Ishikawa (cell line): Measurements from ENCODE around the gene RNASEL.

Experiments used
- CREB1 ChIP-seq: IDR thresholded peaks from 2 replicates; pipeline ENCODE4 v1.6.1; 2012; ENCODE audit warnings: low read depth
- RAD21 ChIP-seq: IDR thresholded peaks from 2 replicates; pipeline ENCODE4 v1.6.1; 2012; ENCODE audit warnings: low read depth
- TAF1 ChIP-seq: IDR thresholded peaks from 2 replicates; pipeline ENCODE4 v1.6.1; 2012; ENCODE audit warnings: low read depth, mild to moderate bottlenecking
- TEAD4 ChIP-seq: IDR thresholded peaks from 2 replicates; pipeline ENCODE4 v1.6.1; 2012
- TF ChIP-seq, protein P1 (sequence below): IDR thresholded peaks from 2 replicates; pipeline ENCODE4 v1.6.1; 2012

DNA sequence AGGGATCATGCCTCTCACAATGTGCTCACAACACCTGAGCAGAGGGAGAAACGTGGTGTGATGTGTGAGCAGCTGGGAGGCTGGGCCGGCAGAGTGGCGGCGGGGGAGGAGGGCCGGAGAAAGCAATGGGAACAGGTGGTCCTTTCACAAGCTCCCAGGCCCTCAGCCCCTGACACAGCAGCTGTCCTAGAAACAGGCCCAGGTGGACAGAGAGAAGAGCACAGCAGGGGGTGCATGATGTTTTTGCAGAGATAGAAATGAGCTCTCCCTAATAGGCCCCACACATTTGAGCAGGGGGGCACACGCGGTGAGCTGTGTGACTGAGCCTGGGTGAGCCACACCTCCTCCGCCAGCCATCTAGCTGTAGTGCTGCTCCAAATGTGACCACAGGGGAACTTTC is 22.7 kb upstream of the RNASEL start:
- TF ChIP-seq CREB1 (no peak), TAF1 (no peak), RAD21 (no peak), TEAD4 (no peak)
- TF ChIP-seq, protein P1, sequence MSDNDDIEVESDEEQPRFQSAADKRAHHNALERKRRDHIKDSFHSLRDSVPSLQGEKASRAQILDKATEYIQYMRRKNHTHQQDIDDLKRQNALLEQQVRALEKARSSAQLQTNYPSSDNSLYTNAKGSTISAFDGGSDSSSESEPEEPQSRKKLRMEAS = no peak
